PC-3 (cell line): Measurements from ENCODE around the gene ATMIN. TPM values are rescaled to one million over a fixed set of nuclear protein-coding genes. Genes with fewer than 3 reads are reported as not detected.

Experiments used
- ATAC-seq: fragments of 200-7000 bp; cut with Tn5 transposase; 2 replicates; pipeline ENCODE4 v1.9.1; 2020; ENCODE audit warnings: mild to moderate bottlenecking, moderate library complexity
- BruUV-seq: library from RNA; stranded (reverse); fragments of 400-500 nt; replicated peaks from 2 replicates; lab custom pipeline; 2021; lab: Mats Ljungman, UMichigan
- CTCF ChIA-PET: fragments of 300-600 bp; sonication (Branson Sonifier 250); formaldehyde crosslinking; loops from one replicate; lab custom pipeline; 2022; ENCODE audit warnings: antibody characterized with exemption; lab: Charles Lee
- POLR2A ChIA-PET: fragments of 300-600 bp; sonication (Branson Sonifier 250); formaldehyde crosslinking; loops from one replicate; lab custom pipeline; 2022; ENCODE audit warnings: antibody characterized with exemption; ENCODE audit not compliant: unreplicated experiment; lab: Charles Lee
- DNase-seq: peaks from one replicate; pipeline ENCODE4 v3.0.0-alpha.2; 2015
- H2AFZ ChIP-seq: fragments of 300-600 bp; sonication (generic); 2 replicates; pipeline ENCODE4 v1.6.0; 2016; ENCODE audit warnings: antibody characterized with exemption, low read length
- H3F3A ChIP-seq: fragments of 300-600 bp; sonication (generic); one replicate; pipeline ENCODE4 v1.6.0; 2017; ENCODE audit warnings: antibody characterized with exemption, low read length, control low read depth, mild to moderate bottlenecking; ENCODE audit not compliant: unreplicated experiment
- H3K27ac ChIP-seq: fragments of 300-600 bp; sonication (generic); 2 replicates; pipeline ENCODE4 v1.5.1; 2016; ENCODE audit warnings: mild to moderate bottlenecking, low read length
- H3K27me3 ChIP-seq: fragments of 300-600 bp; sonication (generic); 2 replicates; pipeline ENCODE4 v1.6.1; 2016; ENCODE audit warnings: low read length, mixed read lengths
- H3K36me3 ChIP-seq: fragments of 300-600 bp; sonication (generic); 2 replicates; pipeline ENCODE4 v1.6.1; 2016; ENCODE audit warnings: low read depth, mixed run types, low read length, mixed read lengths
- H3K4me1 ChIP-seq: fragments of 300-600 bp; sonication (generic); 2 replicates; pipeline ENCODE4 v1.5.1; 2016; ENCODE audit warnings: low read length; ENCODE audit not compliant: insufficient read depth
- H3K4me2 ChIP-seq: fragments of 300-600 bp; sonication (generic); 2 replicates; pipeline ENCODE4 v1.6.0; 2016; ENCODE audit warnings: low read length
- H3K4me3 ChIP-seq: fragments of 300-600 bp; sonication (generic); 2 replicates; pipeline ENCODE4 v1.5.1; 2016; ENCODE audit warnings: mild to moderate bottlenecking, low read length, mixed read lengths
- H3K79me2 ChIP-seq: fragments of 300-600 bp; sonication (generic); 2 replicates; pipeline ENCODE4 v1.6.1; 2017; ENCODE audit warnings: low read length, mixed read lengths
- H3K9ac ChIP-seq: fragments of 300-600 bp; sonication (generic); 2 replicates; pipeline ENCODE4 v1.6.0; 2016; ENCODE audit warnings: mild to moderate bottlenecking, low read length
- H3K9me2 ChIP-seq: fragments of 300-600 bp; sonication (generic); replicated peaks from 2 replicates; pipeline ENCODE4 v1.6.1; 2016; ENCODE audit warnings: mixed run types, low read length, mixed read lengths
- H3K9me3 ChIP-seq: fragments of 300-600 bp; sonication (generic); 2 replicates; pipeline ENCODE4 v1.6.1; 2016; ENCODE audit warnings: low read length, mixed read lengths
- H4K20me1 ChIP-seq: fragments of 300-600 bp; sonication (generic); 2 replicates; pipeline ENCODE4 v1.6.1; 2016; ENCODE audit warnings: low read length, mixed read lengths
- EZH2 ChIP-seq: fragments of 300-600 bp; sonication (generic); IDR thresholded peaks from one replicate; pipeline ENCODE4 v1.6.1; 2017; ENCODE audit warnings: antibody characterized with exemption, mild to moderate bottlenecking, low read length; ENCODE audit not compliant: unreplicated experiment
- EZH2phosphoT487 ChIP-seq: fragments of 300-600 bp; sonication (generic); IDR thresholded peaks from 2 replicates; pipeline ENCODE4 v1.6.1; 2018; ENCODE audit warnings: mild to moderate bottlenecking, antibody characterized with exemption, low read length, borderline replicate concordance
- intact Hi-C: fragments of 100-400 bp; cut with micrococcal nuclease; formaldehyde crosslinking; loops from 2 replicates; pipeline ENCODE4 v1.9.0; 2023
- total RNA-seq: library from RNA; depleted of rRNA; stranded (reverse); fragments of >200 nt; gene quantifications from 2 replicates; pipeline ENCODE4 v1.2.3, GENCODE V29; 2014
- TF ChIP-seq, protein P1 (sequence below): fragments of 300-600 bp; sonication (generic); conservative IDR thresholded peaks from 2 replicates; pipeline ENCODE4 v1.5.1; 2017; ENCODE audit warnings: antibody characterized with exemption, low read depth, mild to moderate bottlenecking, low read length

ATMIN gene
- total RNA-seq, 1 experiment from 2014 or later = 35.4 TPM

DNA sequence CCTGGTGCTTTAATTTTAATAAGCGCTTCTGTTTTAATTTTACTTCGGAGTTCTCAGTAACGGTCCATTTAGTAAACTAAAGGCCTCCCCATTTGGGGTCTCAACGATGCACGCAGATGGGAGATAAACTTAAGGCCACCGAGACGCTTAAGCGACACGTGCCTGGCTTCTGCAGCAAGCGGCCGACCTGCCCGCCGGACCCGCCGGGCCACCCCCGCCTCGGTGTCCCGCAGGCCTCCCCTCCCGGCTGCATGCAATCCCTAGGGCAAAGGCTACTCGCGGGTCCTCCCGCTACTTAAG is 60.0 kb downstream of the ATMIN start:
- peak; percentile 7 for ATAC-seq
- Histone ChIP-seq H2AFZ (peak overlapping the region; percentile 86), H3F3A (no peaks in the 10 kb centered on the region), H3K4me2 (peak overlapping the region; percentile 95), H3K27me3 (no peaks in the 10 kb centered on the region), H3K27ac (no peak overlapping the region), H3K4me3 (peak overlapping the region; percentile 91), H3K4me1 (peaks cover 13% of the 10 kb centered on the region), H3K9ac (peak overlapping the region; percentile 87), H3K9me3 (no peaks in the 10 kb centered on the region), H3K36me3 (no peaks in the 10 kb centered on the region), H3K79me2 (peaks cover 49% of the 10 kb centered on the region), H4K20me1 (no peaks in the 10 kb centered on the region), H3K9me2 (no peaks in the 10 kb centered on the region)
- no peak for TF ChIP-seq EZH2phosphoT487
- no peak for TF ChIP-seq EZH2
- TF ChIP-seq, protein P1, sequence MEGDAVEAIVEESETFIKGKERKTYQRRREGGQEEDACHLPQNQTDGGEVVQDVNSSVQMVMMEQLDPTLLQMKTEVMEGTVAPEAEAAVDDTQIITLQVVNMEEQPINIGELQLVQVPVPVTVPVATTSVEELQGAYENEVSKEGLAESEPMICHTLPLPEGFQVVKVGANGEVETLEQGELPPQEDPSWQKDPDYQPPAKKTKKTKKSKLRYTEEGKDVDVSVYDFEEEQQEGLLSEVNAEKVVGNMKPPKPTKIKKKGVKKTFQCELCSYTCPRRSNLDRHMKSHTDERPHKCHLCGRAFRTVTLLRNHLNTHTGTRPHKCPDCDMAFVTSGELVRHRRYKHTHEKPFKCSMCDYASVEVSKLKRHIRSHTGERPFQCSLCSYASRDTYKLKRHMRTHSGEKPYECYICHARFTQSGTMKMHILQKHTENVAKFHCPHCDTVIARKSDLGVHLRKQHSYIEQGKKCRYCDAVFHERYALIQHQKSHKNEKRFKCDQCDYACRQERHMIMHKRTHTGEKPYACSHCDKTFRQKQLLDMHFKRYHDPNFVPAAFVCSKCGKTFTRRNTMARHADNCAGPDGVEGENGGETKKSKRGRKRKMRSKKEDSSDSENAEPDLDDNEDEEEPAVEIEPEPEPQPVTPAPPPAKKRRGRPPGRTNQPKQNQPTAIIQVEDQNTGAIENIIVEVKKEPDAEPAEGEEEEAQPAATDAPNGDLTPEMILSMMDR = no peak
- DNase-seq = peak; percentile 2
- intact Hi-C loops = loop anchor here (2.0 to 10.0 kb wide), 2 partner anchors 19 to 99 kb away; partner anchors contain the start of gene C16orf46
- ChIA-PET POLR2A (no interaction called here), CTCF (no interaction called here)
- BruUV-seq = no TSS peak

DNA sequence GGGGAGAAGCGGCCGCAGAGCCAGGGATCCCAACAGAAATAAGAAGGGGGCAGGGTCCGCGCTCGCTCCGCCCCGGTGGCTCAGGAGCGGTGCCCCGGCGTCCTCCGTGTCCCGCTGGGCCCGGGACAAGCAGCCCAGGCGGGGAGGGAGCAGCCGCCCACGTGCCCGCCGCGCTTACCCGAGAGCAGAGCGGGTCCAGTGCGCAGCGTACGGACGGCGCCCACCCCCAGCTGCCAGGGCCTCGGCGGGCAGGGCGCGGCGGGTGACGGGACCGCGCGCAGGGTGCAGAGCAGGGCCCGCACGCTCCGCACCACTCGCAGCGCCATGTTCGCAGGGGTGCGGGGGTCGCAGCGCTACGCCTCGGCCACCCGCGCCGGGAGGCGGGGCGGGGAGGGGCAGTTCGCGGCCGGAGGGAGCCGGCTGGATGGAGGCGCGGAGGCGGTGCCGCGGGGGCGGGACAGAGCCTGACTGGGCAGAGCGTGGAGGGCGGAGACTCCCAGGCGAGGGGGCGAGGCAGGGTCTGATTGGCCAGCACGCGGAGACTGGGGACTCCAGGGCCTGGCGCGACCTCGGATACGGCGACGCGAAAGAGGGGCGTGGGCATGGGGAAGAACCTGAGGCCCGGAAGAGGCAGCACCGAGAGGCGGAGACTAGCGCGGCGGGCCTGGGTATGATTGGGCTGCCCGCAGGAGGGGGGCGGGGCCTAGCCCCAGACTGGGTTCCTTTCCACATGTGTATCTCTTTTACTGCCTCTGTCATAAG is 60.5 kb downstream of the ATMIN start, which contains the start of gene GCSH:
TSS of gene GCSH (minus strand) at position 443 of the 762 bp plus-strand sequence. CDS start at position 326, 117 bp downstream.
- Histone ChIP-seq H3F3A (no peaks in the 10 kb centered on the region), H3K9ac (peak within 1 kb of the TSS; percentile 87), H3K27me3 (no peaks in the 10 kb centered on the region), H4K20me1 (no peaks in the 10 kb centered on the region), H3K36me3 (no peaks in the 10 kb centered on the region), H3K4me3 (peak within 1 kb of the TSS; percentile 91), H3K27ac (peak within 1 kb of the TSS; percentile 6; the same call in 1 of the 2 replicates), H3K79me2 (peaks cover 45% of the 10 kb centered on the region), H3K4me1 (peaks cover 13% of the 10 kb centered on the region), H3K4me2 (peak within 1 kb of the TSS; percentile 95), H2AFZ (peak within 1 kb of the TSS; percentile 86), H3K9me2 (no peaks in the 10 kb centered on the region), H3K9me3 (no peaks in the 10 kb centered on the region)
- intact Hi-C loops = loop anchor here (2.0 to 10.0 kb wide), 2 partner anchors 19 to 99 kb away; partner anchors contain the start of gene C16orf46
- POLR2A ChIA-PET = no interaction called here
- peak; percentile 98 for ATAC-seq
- no peak for TF ChIP-seq EZH2
- TF ChIP-seq EZH2phosphoT487 = no peak
- TF ChIP-seq, protein P1 = no peak
- CTCF ChIA-PET = no interaction called here
- BruUV-seq = no TSS peak
- peak; percentile 93 for DNase-seq

DNA sequence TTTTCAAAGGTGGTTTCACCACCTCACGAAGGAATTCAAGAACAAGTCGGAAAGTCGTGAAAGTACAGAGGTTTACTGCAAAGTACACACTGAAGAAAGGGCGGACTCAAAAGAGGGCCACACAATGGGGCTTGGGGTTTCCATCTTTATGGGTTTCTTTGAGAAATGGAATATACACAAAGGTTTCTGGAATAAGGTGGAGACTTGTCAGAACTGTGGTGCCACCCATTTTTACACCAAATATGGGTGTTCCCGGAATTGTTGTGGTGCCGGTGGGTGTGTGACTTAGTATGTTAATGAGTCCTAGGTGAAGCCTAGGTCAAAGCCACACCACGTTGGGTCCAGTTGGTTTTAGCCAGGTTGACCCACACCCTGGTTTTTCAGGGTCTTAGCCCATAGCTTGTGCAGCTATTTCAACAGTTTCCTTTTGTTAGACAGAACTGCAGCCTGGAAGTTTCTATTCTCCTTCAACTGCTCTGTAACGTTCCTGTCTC is 61.1 kb downstream of the ATMIN start:
- Histone ChIP-seq H3K36me3 (no peaks in the 10 kb centered on the region), H3K27ac (peak overlapping the region; percentile 6; the same call in 1 of the 2 replicates), H2AFZ (peak overlapping the region; percentile 71), H4K20me1 (no peaks in the 10 kb centered on the region), H3K4me1 (peaks cover 13% of the 10 kb centered on the region), H3K9me3 (no peaks in the 10 kb centered on the region), H3K9ac (no peak overlapping the region), H3K9me2 (no peaks in the 10 kb centered on the region), H3K27me3 (no peaks in the 10 kb centered on the region), H3K79me2 (peaks cover 40% of the 10 kb centered on the region), H3F3A (no peaks in the 10 kb centered on the region), H3K4me3 (peak overlapping the region; percentile 41), H3K4me2 (peak overlapping the region; percentile 72)
- DNase-seq (no peak), ATAC-seq (no peak)
- POLR2A ChIA-PET = no interaction called here
- TF ChIP-seq, protein P1 = no peak
- no TSS peak for BruUV-seq
- CTCF ChIA-PET = no interaction called here
- intact Hi-C loops = loop anchor here (10.0 kb wide), 1 partner anchor 98 kb away; no protein-coding TSS in a partner anchor
